ENCODE measurements around the gene GAGE12H.
"Not testable (repeated sequence)": the region's sequence is repeated elsewhere in the genome, so short reads cannot be mapped to it uniquely, and the experiment has no call there.

GAGE12H gene, protein sequence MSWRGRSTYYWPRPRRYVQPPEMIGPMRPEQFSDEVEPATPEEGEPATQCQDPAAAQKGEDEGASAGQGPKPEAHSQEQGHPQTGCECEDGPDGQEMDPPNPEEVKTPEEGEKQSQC

DNA sequence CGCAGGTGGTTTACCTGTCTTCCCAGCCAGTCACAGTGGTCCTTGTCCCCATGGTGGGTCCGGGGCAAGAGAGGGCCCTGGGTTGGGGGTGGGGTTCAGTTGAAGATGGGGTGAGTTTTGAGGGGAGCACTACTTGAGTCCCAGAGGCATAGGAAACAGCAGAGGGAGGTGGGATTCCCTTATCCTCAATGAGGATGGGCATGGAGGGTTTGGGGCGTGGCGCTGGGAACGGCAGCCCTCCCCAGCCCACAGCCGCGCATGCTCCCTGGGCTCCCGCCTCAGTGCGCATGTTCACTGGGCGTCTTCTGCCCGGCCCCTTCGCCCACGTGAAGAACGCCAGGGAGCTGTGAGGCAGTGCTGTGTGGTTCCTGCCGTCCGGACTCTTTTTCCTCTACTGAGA is at the start of gene GAGE12H:
Gene GAGE12H, plus strand, starts transcription at position 301 of the 400 bp plus-strand sequence. CDS start 1,155 bp downstream, outside the sequence.
- not testable (repeated sequence) for DNase-seq

DNA sequence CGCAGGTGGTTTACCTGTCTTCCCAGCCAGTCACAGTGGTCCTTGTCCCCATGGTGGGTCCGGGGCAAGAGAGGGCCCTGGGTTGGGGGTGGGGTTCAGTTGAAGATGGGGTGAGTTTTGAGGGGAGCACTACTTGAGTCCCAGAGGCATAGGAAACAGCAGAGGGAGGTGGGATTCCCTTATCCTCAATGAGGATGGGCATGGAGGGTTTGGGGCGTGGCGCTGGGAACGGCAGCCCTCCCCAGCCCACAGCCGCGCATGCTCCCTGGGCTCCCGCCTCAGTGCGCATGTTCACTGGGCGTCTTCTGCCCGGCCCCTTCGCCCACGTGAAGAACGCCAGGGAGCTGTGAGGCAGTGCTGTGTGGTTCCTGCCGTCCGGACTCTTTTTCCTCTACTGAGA is 47.9 kb upstream of the GAGE12H start, which contains the start of gene GAGE12C:
Gene GAGE12C, plus strand, starts transcription at position 301 of the 400 bp plus-strand sequence. CDS start 1,155 bp downstream, outside the sequence.
- DNase-seq, result not testable (repeated sequence)

DNA sequence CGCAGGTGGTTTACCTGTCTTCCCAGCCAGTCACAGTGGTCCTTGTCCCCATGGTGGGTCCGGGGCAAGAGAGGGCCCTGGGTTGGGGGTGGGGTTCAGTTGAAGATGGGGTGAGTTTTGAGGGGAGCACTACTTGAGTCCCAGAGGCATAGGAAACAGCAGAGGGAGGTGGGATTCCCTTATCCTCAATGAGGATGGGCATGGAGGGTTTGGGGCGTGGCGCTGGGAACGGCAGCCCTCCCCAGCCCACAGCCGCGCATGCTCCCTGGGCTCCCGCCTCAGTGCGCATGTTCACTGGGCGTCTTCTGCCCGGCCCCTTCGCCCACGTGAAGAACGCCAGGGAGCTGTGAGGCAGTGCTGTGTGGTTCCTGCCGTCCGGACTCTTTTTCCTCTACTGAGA is 38.3 kb upstream of the GAGE12H start, which contains the start of gene GAGE12D:
Gene GAGE12D, plus strand, starts transcription at position 301 of the 400 bp plus-strand sequence. CDS start 1,155 bp downstream, outside the sequence.
- not testable (repeated sequence) for DNase-seq

DNA sequence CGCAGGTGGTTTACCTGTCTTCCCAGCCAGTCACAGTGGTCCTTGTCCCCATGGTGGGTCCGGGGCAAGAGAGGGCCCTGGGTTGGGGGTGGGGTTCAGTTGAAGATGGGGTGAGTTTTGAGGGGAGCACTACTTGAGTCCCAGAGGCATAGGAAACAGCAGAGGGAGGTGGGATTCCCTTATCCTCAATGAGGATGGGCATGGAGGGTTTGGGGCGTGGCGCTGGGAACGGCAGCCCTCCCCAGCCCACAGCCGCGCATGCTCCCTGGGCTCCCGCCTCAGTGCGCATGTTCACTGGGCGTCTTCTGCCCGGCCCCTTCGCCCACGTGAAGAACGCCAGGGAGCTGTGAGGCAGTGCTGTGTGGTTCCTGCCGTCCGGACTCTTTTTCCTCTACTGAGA is 28.8 kb upstream of the GAGE12H start, which contains the start of gene GAGE12E:
Gene GAGE12E, plus strand, starts transcription at position 301 of the 400 bp plus-strand sequence. CDS start 1,155 bp downstream, outside the sequence.
- not testable (repeated sequence) for DNase-seq

DNA sequence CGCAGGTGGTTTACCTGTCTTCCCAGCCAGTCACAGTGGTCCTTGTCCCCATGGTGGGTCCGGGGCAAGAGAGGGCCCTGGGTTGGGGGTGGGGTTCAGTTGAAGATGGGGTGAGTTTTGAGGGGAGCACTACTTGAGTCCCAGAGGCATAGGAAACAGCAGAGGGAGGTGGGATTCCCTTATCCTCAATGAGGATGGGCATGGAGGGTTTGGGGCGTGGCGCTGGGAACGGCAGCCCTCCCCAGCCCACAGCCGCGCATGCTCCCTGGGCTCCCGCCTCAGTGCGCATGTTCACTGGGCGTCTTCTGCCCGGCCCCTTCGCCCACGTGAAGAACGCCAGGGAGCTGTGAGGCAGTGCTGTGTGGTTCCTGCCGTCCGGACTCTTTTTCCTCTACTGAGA is 19.2 kb upstream of the GAGE12H start, which contains the start of gene GAGE12F:
Gene GAGE12F, plus strand, starts transcription at position 301 of the 400 bp plus-strand sequence. CDS start 1,155 bp downstream, outside the sequence.
- not testable (repeated sequence) for DNase-seq

DNA sequence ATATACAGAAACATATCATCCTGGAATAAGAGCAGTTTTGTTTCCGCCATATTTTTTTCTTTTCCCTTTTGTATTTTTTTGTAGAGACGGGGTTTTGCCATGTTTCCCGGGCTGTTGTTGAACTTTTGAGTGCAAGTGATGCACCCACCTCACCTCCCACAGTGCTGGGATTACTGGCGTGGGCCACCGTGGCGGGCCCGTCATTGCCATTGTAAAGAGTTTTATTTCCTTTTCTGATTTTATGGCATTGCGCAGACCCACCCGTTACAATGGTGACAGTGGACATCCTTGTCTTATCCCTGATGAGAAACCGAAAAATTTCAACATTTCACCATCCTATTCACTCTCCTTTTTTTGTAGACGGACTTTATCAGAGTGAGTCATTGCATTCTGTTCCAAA is 11.0 kb upstream of the GAGE12H start:
- not testable (repeated sequence) for DNase-seq

DNA sequence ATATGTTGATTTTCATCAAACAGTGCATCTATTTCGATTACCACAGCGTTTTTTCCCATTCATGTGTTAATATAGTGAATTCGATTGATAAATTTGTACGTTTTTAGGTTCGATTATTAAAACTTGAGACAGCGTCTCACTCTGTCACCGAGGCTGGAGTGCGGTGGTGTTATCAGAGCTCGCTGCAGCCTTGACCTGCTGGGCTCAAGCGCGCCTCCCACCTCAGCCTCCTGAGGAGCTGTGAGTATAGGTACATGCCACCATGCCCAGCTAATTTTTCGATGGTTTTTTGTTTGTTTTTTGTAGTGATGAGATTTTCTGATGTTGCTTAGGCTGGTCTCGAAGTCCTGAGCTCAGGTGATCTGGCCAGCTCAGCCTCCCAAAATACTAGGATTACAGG is 10.6 kb upstream of the GAGE12H start:
- DNase-seq, result not testable (repeated sequence)

DNA sequence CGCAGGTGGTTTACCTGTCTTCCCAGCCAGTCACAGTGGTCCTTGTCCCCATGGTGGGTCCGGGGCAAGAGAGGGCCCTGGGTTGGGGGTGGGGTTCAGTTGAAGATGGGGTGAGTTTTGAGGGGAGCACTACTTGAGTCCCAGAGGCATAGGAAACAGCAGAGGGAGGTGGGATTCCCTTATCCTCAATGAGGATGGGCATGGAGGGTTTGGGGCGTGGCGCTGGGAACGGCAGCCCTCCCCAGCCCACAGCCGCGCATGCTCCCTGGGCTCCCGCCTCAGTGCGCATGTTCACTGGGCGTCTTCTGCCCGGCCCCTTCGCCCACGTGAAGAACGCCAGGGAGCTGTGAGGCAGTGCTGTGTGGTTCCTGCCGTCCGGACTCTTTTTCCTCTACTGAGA is 9.6 kb upstream of the GAGE12H start, which contains the start of gene GAGE12G:
Gene GAGE12G, plus strand, starts transcription at position 301 of the 400 bp plus-strand sequence. CDS start 1,155 bp downstream, outside the sequence.
- not testable (repeated sequence) for DNase-seq

DNA sequence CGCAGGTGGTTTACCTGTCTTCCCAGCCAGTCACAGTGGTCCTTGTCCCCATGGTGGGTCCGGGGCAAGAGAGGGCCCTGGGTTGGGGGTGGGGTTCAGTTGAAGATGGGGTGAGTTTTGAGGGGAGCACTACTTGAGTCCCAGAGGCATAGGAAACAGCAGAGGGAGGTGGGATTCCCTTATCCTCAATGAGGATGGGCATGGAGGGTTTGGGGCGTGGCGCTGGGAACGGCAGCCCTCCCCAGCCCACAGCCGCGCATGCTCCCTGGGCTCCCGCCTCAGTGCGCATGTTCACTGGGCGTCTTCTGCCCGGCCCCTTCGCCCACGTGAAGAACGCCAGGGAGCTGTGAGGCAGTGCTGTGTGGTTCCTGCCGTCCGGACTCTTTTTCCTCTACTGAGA is 9.4 kb downstream of the GAGE12H start, which contains the start of gene GAGE2A:
Gene GAGE2A, plus strand, starts transcription at position 301 of the 400 bp plus-strand sequence. CDS start 1,155 bp downstream, outside the sequence.
- not testable (repeated sequence) for DNase-seq

DNA sequence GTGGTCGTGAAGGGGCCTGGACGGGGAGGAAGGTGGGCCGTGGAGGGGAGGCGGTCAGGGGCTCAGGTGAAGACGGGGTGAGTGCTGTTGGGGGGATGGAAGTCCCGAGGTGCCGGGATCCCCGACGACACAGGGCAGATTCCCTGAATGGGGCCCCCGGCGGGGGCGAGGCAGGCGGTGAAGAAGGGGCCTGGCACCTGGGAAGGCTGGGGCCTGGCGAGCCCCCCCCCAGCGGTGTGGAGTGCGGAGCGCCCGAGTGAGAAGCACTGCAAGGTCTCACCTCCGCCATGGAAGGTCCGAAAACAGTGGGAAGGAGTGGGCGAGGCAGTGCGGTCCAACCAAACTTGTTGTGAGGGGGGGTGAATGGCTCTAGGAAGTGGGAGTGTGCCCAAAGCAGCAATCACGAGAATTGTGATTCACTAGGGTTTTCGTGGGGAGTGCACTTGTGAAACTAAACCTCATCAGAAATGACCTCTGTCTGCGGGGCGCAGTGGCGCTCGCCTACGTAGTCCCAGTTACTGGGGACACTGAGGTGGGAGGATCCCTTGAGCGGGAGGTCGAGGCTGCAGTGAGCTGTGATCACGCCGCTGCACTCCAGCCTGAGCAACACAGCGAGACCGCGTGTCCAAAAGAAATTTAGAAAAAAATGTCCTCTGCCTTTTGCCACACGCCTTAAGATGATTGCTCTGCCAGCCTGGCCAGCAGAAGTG is 10.2 kb downstream of the GAGE12H start:
- DNase-seq, result not testable (repeated sequence)

DNA sequence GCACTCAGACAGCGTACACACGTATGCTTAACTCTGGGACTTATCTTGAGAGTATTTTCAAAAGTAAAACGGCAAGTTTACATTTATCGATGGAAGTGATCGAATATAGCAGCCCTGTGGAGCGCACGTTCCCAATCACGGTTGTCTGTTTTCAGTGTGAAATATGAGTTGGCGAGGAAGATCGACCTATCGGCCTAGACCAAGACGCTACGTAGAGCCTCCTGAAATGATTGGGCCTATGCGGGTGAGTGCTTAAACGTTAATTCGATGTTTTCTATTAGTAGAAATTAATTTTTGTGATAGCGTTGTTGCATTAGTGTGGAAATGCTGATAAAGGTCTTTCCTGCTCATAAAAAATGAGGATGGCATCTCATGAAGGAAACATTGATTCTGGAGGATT is 10.7 kb downstream of the GAGE12H start:
- DNase-seq, result not testable (repeated sequence)

DNA sequence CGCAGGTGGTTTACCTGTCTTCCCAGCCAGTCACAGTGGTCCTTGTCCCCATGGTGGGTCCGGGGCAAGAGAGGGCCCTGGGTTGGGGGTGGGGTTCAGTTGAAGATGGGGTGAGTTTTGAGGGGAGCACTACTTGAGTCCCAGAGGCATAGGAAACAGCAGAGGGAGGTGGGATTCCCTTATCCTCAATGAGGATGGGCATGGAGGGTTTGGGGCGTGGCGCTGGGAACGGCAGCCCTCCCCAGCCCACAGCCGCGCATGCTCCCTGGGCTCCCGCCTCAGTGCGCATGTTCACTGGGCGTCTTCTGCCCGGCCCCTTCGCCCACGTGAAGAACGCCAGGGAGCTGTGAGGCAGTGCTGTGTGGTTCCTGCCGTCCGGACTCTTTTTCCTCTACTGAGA is 19.0 kb downstream of the GAGE12H start, which contains the start of gene GAGE1:
Gene GAGE1, plus strand, starts transcription at position 301 of the 400 bp plus-strand sequence. CDS start 1,155 bp downstream, outside the sequence.
- DNase-seq, result not testable (repeated sequence)

DNA sequence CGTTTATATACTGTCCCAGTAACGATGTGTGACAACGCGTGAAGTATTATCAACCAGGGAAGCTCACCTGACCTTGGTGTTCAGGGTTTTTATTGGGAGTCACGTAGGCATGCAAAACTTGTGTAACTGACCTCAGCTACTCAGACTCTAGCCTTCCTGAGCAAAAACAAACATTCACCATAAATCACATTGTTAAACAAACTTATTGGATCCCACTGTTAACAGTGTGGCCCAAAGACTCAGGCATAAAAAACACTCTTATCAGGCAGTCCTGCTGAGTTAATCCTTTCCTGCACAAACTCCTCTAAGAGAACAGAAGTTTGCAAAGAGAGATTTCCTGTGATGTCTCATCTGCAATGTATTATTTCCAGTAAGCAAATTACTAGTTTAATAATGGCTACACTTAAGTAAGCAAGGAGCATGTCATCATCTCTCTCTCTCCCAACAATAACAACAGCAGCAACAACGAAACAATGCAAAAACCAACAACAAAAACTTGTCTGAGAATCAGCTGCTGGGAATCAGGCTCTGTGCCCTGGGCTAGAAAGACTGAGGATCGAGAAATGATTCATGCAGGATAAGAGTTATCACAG is 31.1 kb downstream of the GAGE12H start:
- DNase-seq, result no peak

DNA sequence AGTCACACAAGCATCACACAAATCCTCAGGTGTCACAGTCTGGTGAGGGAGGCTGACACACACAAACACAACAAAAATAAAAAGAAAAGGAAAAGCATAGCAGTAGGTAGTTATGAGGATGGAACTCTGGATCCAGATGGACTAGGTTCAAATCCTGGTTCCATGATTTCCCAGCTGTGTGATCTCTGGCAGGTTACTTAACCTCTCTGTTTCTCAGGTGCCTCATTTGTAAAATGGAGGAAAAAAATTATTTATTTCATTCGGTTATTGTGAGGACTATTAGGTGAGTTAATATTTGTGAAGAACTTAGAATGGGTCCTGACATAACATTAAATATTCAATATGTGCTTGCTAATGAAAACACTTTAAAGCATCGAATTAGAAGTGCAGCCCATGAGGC is 38.8 kb downstream of the GAGE12H start:
- DNase-seq, result no peak

DNA sequence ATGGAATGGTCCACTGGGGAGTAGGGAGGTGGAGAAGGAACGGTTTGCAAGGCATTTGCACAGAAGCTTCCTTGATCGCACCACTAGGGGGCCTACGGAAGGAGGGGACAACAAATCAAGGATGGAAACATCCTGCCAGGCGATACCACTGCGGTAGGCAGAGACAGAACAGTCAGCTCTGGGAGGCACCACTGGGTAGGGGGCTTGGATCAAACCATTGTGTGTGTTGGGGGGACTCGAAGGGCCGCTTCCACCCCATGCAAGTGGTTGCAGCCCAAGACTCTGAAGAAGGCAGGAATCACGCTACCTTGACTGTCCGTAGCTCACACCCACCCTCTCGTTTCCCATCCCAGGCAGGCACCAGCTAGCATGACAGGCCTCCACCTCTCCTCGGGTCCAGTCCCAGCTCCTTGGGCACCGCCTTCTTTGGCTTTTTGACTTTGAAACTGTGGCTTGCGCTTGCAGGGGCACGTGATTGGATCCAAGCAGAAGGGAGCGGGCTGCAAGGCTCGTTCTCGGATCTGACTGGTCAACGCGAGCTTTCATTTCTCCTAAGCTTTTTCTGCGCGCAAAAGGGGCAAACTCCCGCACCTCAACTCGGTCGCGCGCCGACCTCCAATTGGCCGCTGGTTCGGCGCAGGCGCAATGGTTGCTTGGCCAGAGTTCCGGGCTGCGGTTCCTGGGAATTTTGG is 47.5 kb downstream of the GAGE12H start:
- no peak for DNase-seq

Data from NCI-H1092 treated with DMSO at 0.1 percent for 48 hours (cell line).